GM23338 (cell line): ENCODE data around the gene TGIF2. TPM values are rescaled to one million over a fixed set of nuclear protein-coding genes. Genes with fewer than 3 reads are reported as not detected.

Experiments used
- ATAC-seq: fragments of 200-7000 bp; cut with Tn5 transposase; 3 replicates; pipeline ENCODE4 v1.9.1; 2020
- DNase-seq: peaks from one replicate; pipeline ENCODE4 v3.0.0-alpha.2; 2015; ENCODE audit warnings: low spot score
- H2AFZ ChIP-seq: fragments of 200-600 bp; sonication (generic); 2 replicates; pipeline ENCODE4 v1.8.0; 2016; ENCODE audit warnings: antibody characterized with exemption, mild to moderate bottlenecking, moderate library complexity
- H3F3A ChIP-seq: fragments of 200-600 bp; sonication (generic); replicated peaks from 2 replicates; pipeline ENCODE4 v1.8.0; 2017; ENCODE audit warnings: antibody characterized with exemption, mixed run types, low read depth
- H3K27ac ChIP-seq: fragments of 200-600 bp; sonication (generic); 2 replicates; pipeline ENCODE4 v1.6.1; 2016; ENCODE audit warnings: low read depth
- H3K27me3 ChIP-seq: fragments of 200-600 bp; sonication (generic); 2 replicates; pipeline ENCODE4 v1.8.0; 2016; ENCODE audit warnings: mild to moderate bottlenecking, mixed run types, moderate library complexity; ENCODE audit not compliant: insufficient read depth
- H3K36me3 ChIP-seq: fragments of 200-600 bp; sonication (generic); 2 replicates; pipeline ENCODE4 v1.8.0; 2016; ENCODE audit warnings: mild to moderate bottlenecking; ENCODE audit not compliant: insufficient read depth
- H3K4me1 ChIP-seq: fragments of 200-600 bp; sonication (generic); 2 replicates; pipeline ENCODE4 v1.8.0; 2016; ENCODE audit warnings: mild to moderate bottlenecking, moderate library complexity; ENCODE audit not compliant: insufficient read depth
- H3K4me2 ChIP-seq: fragments of 200-600 bp; sonication (generic); 2 replicates; pipeline ENCODE4 v1.7.1; 2017; ENCODE audit warnings: mixed run types
- H3K4me3 ChIP-seq: fragments of 200-600 bp; sonication (generic); 2 replicates; pipeline ENCODE4 v1.6.1; 2016; ENCODE audit warnings: mixed run types
- H3K79me2 ChIP-seq: fragments of 200-600 bp; sonication (generic); replicated peaks from 2 replicates; pipeline ENCODE4 v1.8.0; 2017; ENCODE audit warnings: mild to moderate bottlenecking; ENCODE audit not compliant: insufficient read depth
- H3K9me2 ChIP-seq: fragments of 200-600 bp; sonication (generic); 2 replicates; pipeline ENCODE4 v1.8.0; 2017; ENCODE audit not compliant: insufficient read depth
- H4K20me1 ChIP-seq: fragments of 200-600 bp; sonication (generic); replicated peaks from 2 replicates; pipeline ENCODE4 v1.8.0; 2017; ENCODE audit warnings: mild to moderate bottlenecking; ENCODE audit not compliant: insufficient read depth
- H3K27ac Mint-ChIP-seq: 2 replicates; pipeline ENCODE4 v1.8.0; 2020; ENCODE audit warnings: inconsistent platforms, mild to moderate bottlenecking, moderate library complexity, mixed read lengths
- H3K27me3 Mint-ChIP-seq: 3 replicates; pipeline ENCODE4 v1.8.0; 2022; ENCODE audit warnings: low read depth, mild to moderate bottlenecking, moderate library complexity, mixed read lengths, inconsistent platforms; ENCODE audit not compliant: insufficient read depth, poor library complexity
- H3K36me3 Mint-ChIP-seq: 3 replicates; pipeline ENCODE4 v1.8.0; 2021; ENCODE audit warnings: low read depth, mild to moderate bottlenecking, inconsistent platforms, moderate library complexity, mixed read lengths
- H3K4me1 Mint-ChIP-seq: 3 replicates; pipeline ENCODE4 v1.8.0; 2020; ENCODE audit warnings: mild to moderate bottlenecking, inconsistent platforms, mixed read lengths
- H3K4me3 Mint-ChIP-seq: 3 replicates; pipeline ENCODE4 v1.8.0; 2021; ENCODE audit warnings: moderate library complexity, mild to moderate bottlenecking, inconsistent platforms, mixed read lengths
- H3K9me3 Mint-ChIP-seq: 3 replicates; pipeline ENCODE4 v1.8.0; 2020; ENCODE audit warnings: moderate library complexity, mild to moderate bottlenecking, inconsistent platforms, mixed read lengths
- CREB1 ChIP-seq: fragments of 250-450 bp; sonication (Bioruptor Pico); IDR thresholded peaks from 2 replicates; pipeline ENCODE4 v1.5.0; 2020; ENCODE audit warnings: low read depth, mild to moderate bottlenecking, moderate library complexity
- ETS1 ChIP-seq: IDR thresholded peaks from 2 replicates; pipeline ENCODE4 v1.6.1; 2016; ENCODE audit warnings: antibody characterized with exemption
- EZH2 ChIP-seq: fragments of 200-600 bp; sonication (generic); IDR thresholded peaks from one replicate; pipeline ENCODE4 v1.8.0; 2017; ENCODE audit warnings: antibody characterized with exemption, mild to moderate bottlenecking, low read depth; ENCODE audit not compliant: unreplicated experiment
- JUNB ChIP-seq: IDR thresholded peaks from one replicate; pipeline ENCODE4 v1.6.1; 2016; ENCODE audit warnings: antibody characterized with exemption; ENCODE audit not compliant: unreplicated experiment
- NANOG ChIP-seq: IDR thresholded peaks from 2 replicates; pipeline ENCODE4 v1.6.1; 2016; ENCODE audit warnings: antibody characterized with exemption, borderline replicate concordance
- STAT1 ChIP-seq: IDR thresholded peaks from one replicate; pipeline ENCODE4 v1.6.1; 2016; ENCODE audit warnings: antibody characterized with exemption; ENCODE audit not compliant: unreplicated experiment
- ZNF331 ChIP-seq: fragments of 250-450 bp; sonication (Bioruptor Pico); IDR thresholded peaks from 2 replicates; pipeline ENCODE4 v1.5.0; 2020; ENCODE audit warnings: low read depth, mild to moderate bottlenecking, moderate library complexity
- ZNF462 ChIP-seq: fragments of 250-450 bp; sonication (Bioruptor Pico); IDR thresholded peaks from 2 replicates; pipeline ENCODE4 v1.5.0; 2020; ENCODE audit warnings: mild to moderate bottlenecking, moderate library complexity
- polyA plus RNA-seq: library from polyadenylated mRNA; unstranded; fragments of >200 nt; fragmentation: Nextera tagmentation; extraction: Ambion mirVana; gene quantifications from 2 replicates; pipeline ENCODE4 v1.2.1, GENCODE V29; 2016
- total RNA-seq: library from RNA; depleted of rRNA; stranded (reverse); fragments of >200 nt; shearing (Covaris generic); gene quantifications from 2 replicates; pipeline ENCODE4 v1.2.3, GENCODE V29; 2014
- TF ChIP-seq, protein P1 (sequence below), 2 experiments: fragments of 200-600 bp in 1 of 2; sonication (generic) in 1 of 2; conservative IDR thresholded peaks; 2 replicates each; pipeline versions ENCODE4 v1.5.1 to v1.6.1; 2016 to 2017; ENCODE audit warnings: antibody characterized with exemption in 2 of 2, low read depth in 2 of 2, mild to moderate bottlenecking in 2 of 2, moderate library complexity in 1 of 2

The TGIF2 gene
- total and polyA plus RNA-seq, 2 experiments from 2014 or later: 47.6 to 63.2 TPM

- no peaks in the 10 kb centered on the region for H3K27me3 ChIP-seq
- H4K20me1 ChIP-seq: peaks cover 11% of the 10 kb centered on the region
- no peak for TF ChIP-seq STAT1
- peaks cover 68% of the 10 kb centered on the region for H3K36me3 Mint-ChIP-seq
- H3K4me1 ChIP-seq: peaks cover 36% of the 10 kb centered on the region
- no peak overlapping the region; the same call in 1 of the 2 replicates for H3K27ac ChIP-seq
- H3K9me2 ChIP-seq: 0 out of 2 replicates have a peak, but pooled peaks cover 6% of the 10 kb centered on the region
- H2AFZ ChIP-seq: no peak overlapping the region
- H3K27me3 Mint-ChIP-seq: peaks cover 7% of the 10 kb centered on the region
- H3K79me2 ChIP-seq: peaks cover 24% of the 10 kb centered on the region
- H3K4me3 ChIP-seq: no peak overlapping the region
- H3F3A ChIP-seq: peaks cover 28% of the 10 kb centered on the region
- DNase-seq: no peak
- peaks cover 44% of the 10 kb centered on the region for H3K4me1 Mint-ChIP-seq
- H3K9me3 Mint-ChIP-seq: peaks cover 19% of the 10 kb centered on the region
- no peak for ATAC-seq
- no peak overlapping the region for H3K4me2 ChIP-seq
- H3K36me3 ChIP-seq: peaks cover 33% of the 10 kb centered on the region
- peak overlapping the region; percentile 77; the same call in 1 of the 2 replicates for H3K27ac Mint-ChIP-seq
- H3K4me3 Mint-ChIP-seq: no peak overlapping the region
These were observed 9.4 kb downstream of the TGIF2 start for GRCh38 chr20:36582821-36583220.

GRCh38 chr20:36584018-36584481 is 10.7 kb downstream of the TGIF2 start:
- H3K27ac ChIP-seq: peak overlapping the region; percentile 92
- ATAC-seq: no peak
- Mint-ChIP-seq H3K4me1 (peaks cover 44% of the 10 kb centered on the region), H3K27ac (peak overlapping the region; percentile 51; the same call in 1 of the 2 replicates), H3K36me3 (peaks cover 74% of the 10 kb centered on the region), H3K9me3 (peaks cover 19% of the 10 kb centered on the region), H3K27me3 (peaks cover 7% of the 10 kb centered on the region), H3K4me3 (no peak overlapping the region; the same call in 2 of the 3 replicates)
- H4K20me1 ChIP-seq: 0 out of 2 replicates have a peak, but pooled peaks cover 1% of the 10 kb centered on the region
- H3K4me3 ChIP-seq: no peak overlapping the region
- H3K36me3 ChIP-seq: peaks cover 33% of the 10 kb centered on the region
- no peak for TF ChIP-seq ZNF331 (CRISPR knock-in tag)
- no peak for TF ChIP-seq ETS1
- TF ChIP-seq CREB1 (CRISPR knock-in tag): no peak
- TF ChIP-seq NANOG: no peak
- no peak for TF ChIP-seq ZNF462 (CRISPR knock-in tag)
- TF ChIP-seq, protein P1, sequence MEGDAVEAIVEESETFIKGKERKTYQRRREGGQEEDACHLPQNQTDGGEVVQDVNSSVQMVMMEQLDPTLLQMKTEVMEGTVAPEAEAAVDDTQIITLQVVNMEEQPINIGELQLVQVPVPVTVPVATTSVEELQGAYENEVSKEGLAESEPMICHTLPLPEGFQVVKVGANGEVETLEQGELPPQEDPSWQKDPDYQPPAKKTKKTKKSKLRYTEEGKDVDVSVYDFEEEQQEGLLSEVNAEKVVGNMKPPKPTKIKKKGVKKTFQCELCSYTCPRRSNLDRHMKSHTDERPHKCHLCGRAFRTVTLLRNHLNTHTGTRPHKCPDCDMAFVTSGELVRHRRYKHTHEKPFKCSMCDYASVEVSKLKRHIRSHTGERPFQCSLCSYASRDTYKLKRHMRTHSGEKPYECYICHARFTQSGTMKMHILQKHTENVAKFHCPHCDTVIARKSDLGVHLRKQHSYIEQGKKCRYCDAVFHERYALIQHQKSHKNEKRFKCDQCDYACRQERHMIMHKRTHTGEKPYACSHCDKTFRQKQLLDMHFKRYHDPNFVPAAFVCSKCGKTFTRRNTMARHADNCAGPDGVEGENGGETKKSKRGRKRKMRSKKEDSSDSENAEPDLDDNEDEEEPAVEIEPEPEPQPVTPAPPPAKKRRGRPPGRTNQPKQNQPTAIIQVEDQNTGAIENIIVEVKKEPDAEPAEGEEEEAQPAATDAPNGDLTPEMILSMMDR (conservative IDR thresholded peaks at IDR 0.05; ENCODE audit: low read depth in 2 of 2): no peak
- TF ChIP-seq EZH2: no peak
- TF ChIP-seq JUNB: no peak
- no peak for DNase-seq
- no peak overlapping the region for H3K4me2 ChIP-seq
- 0 out of 2 replicates have a peak, but pooled peaks cover 6% of the 10 kb centered on the region for H3K9me2 ChIP-seq
- peaks cover 28% of the 10 kb centered on the region for H3F3A ChIP-seq
- H3K27me3 ChIP-seq: no peaks in the 10 kb centered on the region
- H3K79me2 ChIP-seq: peaks cover 13% of the 10 kb centered on the region
- H3K4me1 ChIP-seq: peaks cover 39% of the 10 kb centered on the region
- no peak overlapping the region for H2AFZ ChIP-seq
